MCF 10A (cell line): ENCODE results near the gene GPATCH2L. TPM values are rescaled to one million over a fixed set of nuclear protein-coding genes. Genes with fewer than 3 reads are reported as not detected.

Experiments used
- BruUV-seq: library from RNA; stranded (reverse); fragments of 400-500 nt; replicated peaks from 2 replicates; lab custom pipeline; 2021; lab: Mats Ljungman, UMichigan
- CTCF ChIA-PET: fragments of 300-600 bp; sonication (Branson Sonifier 250); formaldehyde crosslinking; extraction: SDS; loops from one replicate; lab custom pipeline; 2021; ENCODE audit warnings: antibody characterized with exemption, inconsistent platforms; lab: Yijun Ruan, JAX
- POLR2A ChIA-PET: fragments of 300-600, 350-650 bp; sonication (Branson Sonifier 250); formaldehyde crosslinking; extraction: SDS; loops from one replicate; lab custom pipeline; 2020; ENCODE audit warnings: antibody characterized with exemption, inconsistent platforms; lab: Yijun Ruan, JAX
- DNase-seq: peaks from one replicate; pipeline ENCODE4 v3.0.0-alpha.2; 2018; ENCODE audit not compliant: unreplicated experiment
- H3K27ac Mint-ChIP-seq: one replicate; pipeline ENCODE4 v1.8.0; 2022; ENCODE audit warnings: mild to moderate bottlenecking, low read depth, mixed read lengths; ENCODE audit not compliant: unreplicated experiment
- H3K27me3 Mint-ChIP-seq: one replicate; pipeline ENCODE4 v1.8.0; 2022; ENCODE audit warnings: mixed read lengths; ENCODE audit not compliant: insufficient read depth, unreplicated experiment
- H3K36me3 Mint-ChIP-seq: one replicate; pipeline ENCODE4 v1.8.0; 2022; ENCODE audit warnings: mild to moderate bottlenecking, moderate library complexity, mixed read lengths; ENCODE audit not compliant: insufficient read depth, unreplicated experiment
- H3K4me1 Mint-ChIP-seq: one replicate; pipeline ENCODE4 v1.8.0; 2022; ENCODE audit warnings: mixed read lengths; ENCODE audit not compliant: insufficient read depth, unreplicated experiment
- H3K4me3 Mint-ChIP-seq: one replicate; pipeline ENCODE4 v1.8.0; 2022; ENCODE audit warnings: mild to moderate bottlenecking, moderate library complexity, mixed read lengths; ENCODE audit not compliant: unreplicated experiment
- H3K9me3 Mint-ChIP-seq: one replicate; pipeline ENCODE4 v1.8.0; 2022; ENCODE audit warnings: mixed read lengths; ENCODE audit not compliant: unreplicated experiment
- CTCF ChIP-seq: fragments of 200-600 bp; IDR thresholded peaks from one replicate; pipeline ENCODE4 v1.8.0; 2022; ENCODE audit warnings: antibody characterized with exemption, mild to moderate bottlenecking; ENCODE audit not compliant: unreplicated experiment
- intact Hi-C: fragments of 100-400 bp; cut with micrococcal nuclease; formaldehyde crosslinking; loops from 2 replicates; pipeline ENCODE4 v1.14.1; 2022
- total RNA-seq: library from RNA; stranded (reverse); gene quantifications from 2 replicates; pipeline ENCODE4 v1.2.3, GENCODE V29; 2022

The GPATCH2L gene
- total RNA-seq, 1 experiment from 2014 or later: 57.4 TPM

GRCh38 chr14:76146976-76147375, 4.7 kb upstream of the GPATCH2L start:
- Mint-ChIP-seq H3K4me3 (no peak overlapping the region), H3K27ac (no peak overlapping the region), H3K9me3 (no peaks in the 10 kb centered on the region), H3K4me1 (peaks cover 8% of the 10 kb centered on the region), H3K36me3 (no peaks in the 10 kb centered on the region), H3K27me3 (peaks cover 4% of the 10 kb centered on the region)
- intact Hi-C loops: no loop called here
- no peak for DNase-seq
- POLR2A ChIA-PET: no interaction called here
- BruUV-seq: no TSS peak
- no peak for TF ChIP-seq CTCF
- CTCF ChIA-PET: no interaction called here

- intact Hi-C loops: no loop called here
- H3K27me3 Mint-ChIP-seq: no peaks in the 10 kb centered on the region
- ChIA-PET POLR2A (no interaction called here), CTCF (interaction anchor here (0.7 to 1.2 kb wide), 2 partner anchors 77 to 238 kb away, joined by 3 read pairs; no protein-coding TSS in a partner anchor)
- no peaks in the 10 kb centered on the region for H3K9me3 Mint-ChIP-seq
- peaks cover 25% of the 10 kb centered on the region for H3K4me1 Mint-ChIP-seq
- TF ChIP-seq CTCF: no peak
- no peak overlapping the region for H3K27ac Mint-ChIP-seq
- H3K4me3 Mint-ChIP-seq: no peak overlapping the region
- peaks cover 4% of the 10 kb centered on the region for H3K36me3 Mint-ChIP-seq
- no TSS peak for BruUV-seq
- no peak for DNase-seq
These were observed 2.5 kb upstream of the GPATCH2L start for GRCh38 chr14:76149196-76149595.

- POLR2A ChIA-PET: interaction anchor here (0.7 to 1.9 kb wide), 14 partner anchors 9 to 895 kb away, joined by 3 to 10 read pairs (median 4); partner anchors contain the start of genes ANGEL1, ERG28 and TTLL5
- no peak for TF ChIP-seq CTCF
- peaks cover 12% of the 10 kb centered on the region for H3K36me3 Mint-ChIP-seq
- H3K9me3 Mint-ChIP-seq: no peaks in the 10 kb centered on the region
- intact Hi-C loops: loop anchor here (2.0 kb wide), 1 partner anchor 102 kb away; no protein-coding TSS in a partner anchor
- CTCF ChIA-PET: interaction anchor here (0.6 to 1.5 kb wide), 3 partner anchors 65 to 493 kb away, joined by 3 to 5 read pairs (median 3); no protein-coding TSS in a partner anchor
- H3K4me1 Mint-ChIP-seq: peaks cover 43% of the 10 kb centered on the region
- DNase-seq: peak; percentile 85
- BruUV-seq: no TSS peak
- no peaks in the 10 kb centered on the region for H3K27me3 Mint-ChIP-seq
- peak overlapping the region; percentile 95 for H3K4me3 Mint-ChIP-seq
- H3K27ac Mint-ChIP-seq: peak overlapping the region; percentile 98
These were observed 585 bp downstream of the GPATCH2L start for GRCh38 chr14:76152333-76152681.

- H3K36me3 Mint-ChIP-seq: peaks cover 23% of the 10 kb centered on the region
- no peak overlapping the region for H3K27ac Mint-ChIP-seq
- no peak for TF ChIP-seq CTCF
- no peaks in the 10 kb centered on the region for H3K9me3 Mint-ChIP-seq
- no peak for DNase-seq
- POLR2A ChIA-PET: no interaction called here
- peaks cover 46% of the 10 kb centered on the region for H3K4me1 Mint-ChIP-seq
- BruUV-seq: no TSS peak
- H3K4me3 Mint-ChIP-seq: peak overlapping the region; percentile 95
- intact Hi-C loops: loop anchor here (2.0 kb wide), 1 partner anchor 103 kb away; no protein-coding TSS in a partner anchor
- no peaks in the 10 kb centered on the region for H3K27me3 Mint-ChIP-seq
- CTCF ChIA-PET: interaction anchor here (0.6 to 1.0 kb wide), 2 partner anchors 20 to 174 kb away, joined by 3 read pairs; no protein-coding TSS in a partner anchor
These were observed 2.2 kb downstream of the GPATCH2L start for GRCh38 chr14:76153919-76154318.
